Measurements from ENCODE around the gene HIPK3.
"Not testable (repeated sequence)": the region's sequence is repeated elsewhere in the genome, so short reads cannot be mapped to it uniquely, and the experiment has no call there.

The HIPK3 gene

DNA sequence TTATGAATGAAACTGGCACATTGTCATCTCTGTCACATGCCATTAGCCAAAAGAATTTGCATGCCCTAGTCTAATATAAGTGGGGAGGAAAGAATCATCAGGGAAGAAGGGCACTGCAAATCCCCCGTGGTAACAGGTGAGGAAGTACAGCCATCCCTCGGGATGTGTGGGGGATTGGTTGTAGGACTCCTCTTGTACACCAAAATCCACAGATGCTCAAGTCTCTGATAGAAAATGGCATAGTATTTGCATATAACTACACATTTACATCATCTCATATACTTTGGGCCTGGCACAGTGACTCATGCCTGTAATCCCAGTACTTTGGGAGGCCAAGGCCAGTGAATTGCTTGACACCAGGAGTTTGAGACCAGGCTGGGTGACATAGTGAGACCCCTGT is 109.7 kb downstream of the HIPK3 start:
- no peak for DNase-seq

DNA sequence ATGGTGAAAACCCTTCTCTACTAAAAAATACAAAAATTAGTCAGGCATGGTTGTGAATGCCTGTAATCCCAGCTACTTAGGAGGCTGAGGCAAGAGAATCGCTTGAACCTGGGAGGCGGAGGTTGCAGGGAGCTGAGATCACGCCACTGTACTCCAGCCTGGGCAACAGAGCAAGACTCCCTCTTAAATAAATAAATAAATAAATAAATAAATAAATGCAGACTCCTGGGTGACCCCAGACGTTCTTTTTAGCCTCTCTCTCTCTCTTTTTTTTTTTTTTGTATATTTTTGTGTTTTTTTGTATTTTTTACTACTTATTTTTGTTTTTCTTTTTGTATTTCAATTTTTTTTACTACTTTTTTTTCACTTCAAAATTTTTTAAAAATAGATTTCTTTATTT is 111.3 kb downstream of the HIPK3 start:
- not testable (repeated sequence) for DNase-seq

DNA sequence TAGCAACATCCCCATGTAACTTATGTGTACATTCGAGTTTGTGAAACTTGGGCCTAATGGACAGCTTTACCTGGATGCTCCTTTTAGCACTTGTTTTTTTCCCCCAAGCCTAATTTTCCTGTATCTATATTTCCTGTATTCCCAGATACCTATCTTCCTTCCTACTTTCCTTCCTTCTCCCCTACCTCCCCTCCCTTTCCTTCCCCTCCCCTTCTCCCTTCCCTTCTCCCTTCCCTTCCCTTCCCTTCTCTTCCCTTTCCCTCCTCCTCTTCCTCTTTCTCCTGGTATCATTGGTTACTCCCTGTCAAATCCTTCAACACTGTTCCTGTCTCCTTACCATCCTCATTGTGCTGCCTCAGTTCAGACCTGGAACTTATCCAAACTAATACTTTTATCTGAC is 111.8 kb downstream of the HIPK3 start:
- DNase-seq: no peak

DNA sequence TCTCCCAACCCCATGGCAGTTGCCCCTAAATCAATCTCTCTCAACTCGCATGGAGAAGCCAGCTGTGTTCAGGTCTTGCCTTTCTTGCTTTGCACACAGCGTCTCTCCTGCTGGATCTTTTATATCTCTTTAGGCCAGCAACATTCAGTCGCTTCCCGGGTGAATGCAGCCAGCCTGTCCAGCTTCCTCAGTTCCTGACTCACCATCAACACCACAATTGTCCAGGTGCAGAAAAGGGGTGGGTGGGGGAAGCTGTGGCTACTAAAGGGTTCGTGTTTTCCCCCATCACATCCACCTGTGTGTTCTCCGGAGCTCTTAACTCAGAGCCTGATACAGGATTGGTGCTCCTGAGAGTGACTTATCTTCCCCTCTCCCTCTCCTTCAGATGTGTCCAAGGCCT is 116.5 kb downstream of the HIPK3 start:
- no peak for DNase-seq

DNA sequence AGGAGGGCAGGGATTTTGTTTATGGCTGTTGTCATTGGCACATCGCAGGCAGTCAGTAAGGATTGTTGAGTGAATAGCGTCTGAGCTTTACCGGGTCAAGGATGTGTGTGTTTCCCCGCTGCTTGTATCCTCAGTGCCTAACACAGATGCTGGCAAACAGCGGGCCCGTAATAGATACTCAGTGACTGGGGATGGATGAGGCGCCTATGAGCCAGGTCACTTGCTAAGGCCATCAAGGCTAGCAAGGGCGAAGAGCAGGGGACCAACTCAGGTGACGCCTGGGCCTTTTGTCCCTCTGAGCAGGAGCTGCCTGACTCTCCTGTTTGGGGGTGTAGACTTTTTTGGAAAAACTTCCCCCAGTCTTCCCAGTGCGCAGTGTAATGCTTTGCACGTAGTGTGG is 118.1 kb downstream of the HIPK3 start:
- no peak for DNase-seq

DNA sequence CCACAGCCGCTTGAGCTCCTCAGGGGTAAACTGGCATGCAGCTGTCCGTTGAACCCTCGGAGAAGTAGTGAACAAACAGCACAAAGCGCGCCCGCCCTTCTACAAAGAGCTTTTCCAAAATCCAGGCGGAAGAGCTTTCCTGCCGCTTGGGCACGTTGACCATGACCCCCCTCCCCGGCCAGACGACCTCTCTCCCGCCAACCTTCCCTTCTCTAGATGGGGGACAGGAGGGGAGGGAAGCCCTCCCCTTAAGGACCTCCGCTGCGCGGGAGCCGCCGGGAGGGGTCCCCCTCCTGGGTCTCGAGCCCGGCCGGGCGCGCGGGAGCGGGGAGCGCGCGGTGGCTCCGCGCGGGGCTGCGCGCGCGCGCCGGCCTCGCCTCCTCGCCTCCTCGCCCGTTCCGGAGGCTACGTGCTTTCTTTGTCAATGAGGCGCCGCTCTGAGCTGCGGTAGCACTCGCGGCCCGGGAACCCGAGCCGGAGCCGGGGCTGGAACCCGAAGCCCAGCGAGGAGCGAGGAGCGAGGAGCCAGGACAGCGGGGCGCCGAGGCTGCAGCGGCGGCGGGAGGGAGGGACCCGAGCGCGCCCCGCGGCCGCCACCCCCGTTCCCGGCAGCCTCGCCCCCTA is 118.6 kb downstream of the HIPK3 start, which contains the start of gene KIAA1549L:
KIAA1549L (plus strand) TSS at position 421 of the 624 bp plus-strand sequence.
- DNase-seq: no peak

DNA sequence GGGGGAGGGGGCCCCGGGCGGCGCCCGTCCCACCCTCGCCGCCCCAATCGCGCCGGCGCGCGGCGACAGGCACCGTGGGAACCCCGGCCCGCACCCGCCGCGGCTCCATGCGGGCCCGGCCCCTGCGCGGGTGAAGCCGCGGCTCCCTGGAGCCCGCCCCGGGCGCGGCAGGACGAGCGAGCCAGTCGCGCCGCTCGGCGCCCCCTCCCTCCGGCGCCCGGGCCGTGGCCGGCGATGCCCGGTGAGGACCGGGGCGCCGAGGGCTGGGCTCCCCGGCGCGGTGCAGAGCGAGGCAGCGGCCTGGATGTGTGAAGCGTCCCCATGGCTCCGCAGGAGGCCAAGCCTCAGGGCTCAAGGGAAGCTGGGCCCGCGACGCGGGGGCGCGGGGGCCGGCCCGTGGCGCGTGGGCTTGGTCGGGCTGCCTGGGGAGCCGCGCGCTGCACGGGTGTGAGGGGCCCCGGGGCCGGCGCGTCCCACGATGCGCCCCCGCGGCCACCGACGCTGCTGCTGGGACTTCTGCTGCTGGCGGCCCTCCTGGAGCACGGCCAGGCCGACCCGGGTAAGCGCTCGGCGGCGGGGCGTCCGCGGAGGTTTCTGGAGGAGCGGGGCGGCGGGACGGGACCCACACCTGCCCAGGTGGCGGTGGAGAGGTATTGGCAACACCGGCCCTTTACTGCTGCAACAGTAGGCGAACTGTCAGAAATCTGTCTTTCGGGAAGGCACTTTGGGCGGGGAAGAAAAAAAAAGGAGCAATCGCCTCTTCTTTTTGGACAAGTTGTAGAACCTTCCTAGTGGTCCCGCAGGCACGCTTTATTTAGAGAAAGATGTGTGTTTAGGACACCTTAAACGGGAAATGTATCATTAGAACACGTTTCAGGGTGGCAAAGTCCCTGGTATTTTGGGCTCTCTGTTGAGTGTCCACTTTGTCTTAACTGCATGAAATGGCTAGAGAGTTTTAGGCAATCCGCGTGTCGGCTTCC is 119.4 kb downstream of the HIPK3 start:
- DNase-seq: no peak

DNA sequence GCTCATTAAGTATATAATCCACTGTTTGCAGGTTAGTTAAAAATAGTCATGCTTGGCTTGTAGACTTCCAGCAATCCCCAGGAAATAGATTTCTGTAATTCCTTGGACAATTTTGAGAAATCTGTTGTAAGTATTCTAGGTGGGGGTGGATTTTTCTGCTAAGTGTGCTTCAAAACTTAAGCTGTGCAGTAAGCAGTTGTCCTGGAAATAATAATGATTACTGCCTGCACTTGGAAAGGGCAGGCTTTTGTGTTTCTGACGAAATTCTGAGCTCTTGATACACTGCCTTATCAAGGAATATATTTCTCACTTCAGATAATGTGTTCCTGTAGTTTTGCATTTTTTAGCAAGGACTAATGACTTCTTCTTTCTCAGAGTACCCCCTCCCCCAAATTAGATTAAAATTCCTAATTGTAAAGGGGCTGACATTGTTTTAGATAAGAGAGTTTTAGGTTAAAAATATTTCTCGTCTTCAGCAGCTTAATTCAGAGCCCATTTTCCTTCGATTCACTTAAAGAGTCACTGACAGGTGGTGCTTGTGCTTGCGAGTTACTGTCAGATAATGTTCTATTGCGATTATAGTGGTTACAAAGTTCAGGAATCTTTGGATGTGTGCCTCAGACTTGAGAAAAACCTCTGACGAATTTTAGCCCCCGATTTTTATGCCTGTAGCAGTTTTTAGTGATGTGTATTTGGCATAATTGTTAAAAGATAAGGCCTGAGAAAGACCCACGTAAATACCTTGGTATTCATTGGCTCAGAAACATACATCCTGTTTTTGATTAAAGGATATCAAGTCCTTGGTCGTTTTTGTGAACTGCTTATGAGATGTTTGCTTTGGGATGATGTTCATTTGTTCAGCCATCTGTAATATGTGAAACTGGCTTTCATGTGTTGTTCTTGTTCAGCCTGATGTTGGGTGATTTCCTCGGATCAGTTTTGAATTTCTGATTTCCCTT is 120.5 kb downstream of the HIPK3 start:
- DNase-seq: no peak

DNA sequence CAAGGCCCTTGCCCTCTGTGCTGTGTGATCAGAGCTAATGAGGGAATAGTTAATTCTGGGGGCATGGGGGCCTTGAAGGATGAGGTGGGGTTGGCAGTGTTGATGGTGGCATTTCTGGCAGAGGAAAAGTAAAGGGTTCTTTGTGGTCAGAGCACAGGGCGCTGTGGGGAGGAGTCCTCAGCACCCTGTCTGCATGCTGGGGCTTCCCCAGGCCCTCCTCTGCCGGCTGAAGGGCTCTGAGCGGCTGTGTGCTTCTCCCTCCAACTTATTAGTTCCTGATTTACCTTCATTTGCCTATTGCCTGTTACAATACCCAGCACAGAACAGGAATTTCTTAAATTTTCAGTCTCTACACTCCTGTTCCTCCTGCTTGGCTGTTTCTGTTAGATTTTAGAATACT is 122.8 kb downstream of the HIPK3 start:
- DNase-seq: no peak

DNA sequence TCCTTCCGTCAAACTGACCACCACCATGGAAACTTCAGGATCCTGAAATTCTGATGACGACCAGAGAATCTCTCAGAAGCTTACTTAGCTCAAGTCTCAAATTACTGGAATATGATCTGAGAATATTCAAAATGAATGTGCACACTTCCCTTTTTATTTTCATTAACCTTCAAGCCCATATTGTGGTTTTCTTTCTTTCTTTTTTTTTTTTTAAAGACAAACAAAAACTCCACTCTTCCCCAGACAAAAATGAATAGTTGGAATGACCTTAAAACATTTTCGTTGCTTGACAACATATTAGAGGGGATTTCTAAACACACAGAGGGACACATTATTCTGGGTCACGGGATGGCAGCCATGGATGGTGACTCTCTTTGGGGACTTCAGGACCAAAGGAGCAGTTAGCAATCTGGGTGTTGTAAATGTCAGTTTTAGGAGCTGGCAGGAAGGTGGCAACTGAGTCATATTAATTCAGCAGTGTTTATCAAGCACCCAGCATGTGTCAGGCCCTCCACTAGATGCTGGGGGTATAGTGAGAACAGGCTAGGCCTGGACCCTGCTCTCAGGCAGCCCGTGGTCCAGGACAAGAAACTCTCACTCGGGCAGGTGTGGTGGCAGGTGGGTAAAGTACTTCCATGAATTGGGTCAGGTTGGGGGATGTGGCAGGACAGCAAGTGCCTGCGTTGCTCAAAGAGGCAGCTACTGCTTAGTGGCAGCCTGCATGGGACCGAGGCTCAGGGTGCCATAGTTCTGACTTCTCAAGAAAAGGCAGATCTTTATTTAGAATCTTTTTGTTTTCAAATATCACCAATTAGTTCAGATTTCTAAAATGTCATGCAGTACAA is 126.1 kb downstream of the HIPK3 start:
- DNase-seq: no peak

DNA sequence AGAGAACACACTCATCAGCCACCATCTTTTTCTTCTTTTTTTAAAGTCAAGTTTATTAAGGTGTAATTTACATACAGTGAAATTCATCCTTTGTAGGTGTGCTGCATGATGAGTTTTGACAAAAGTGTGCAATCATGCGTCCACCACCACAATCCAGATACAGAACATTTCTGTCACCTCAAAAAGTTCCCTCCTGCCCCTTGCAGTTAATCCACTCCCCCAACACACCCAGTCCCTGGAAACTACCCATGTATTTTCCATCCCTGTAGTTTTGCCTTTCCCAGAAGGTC is 126.7 kb downstream of the HIPK3 start:
- no peak for DNase-seq

DNA sequence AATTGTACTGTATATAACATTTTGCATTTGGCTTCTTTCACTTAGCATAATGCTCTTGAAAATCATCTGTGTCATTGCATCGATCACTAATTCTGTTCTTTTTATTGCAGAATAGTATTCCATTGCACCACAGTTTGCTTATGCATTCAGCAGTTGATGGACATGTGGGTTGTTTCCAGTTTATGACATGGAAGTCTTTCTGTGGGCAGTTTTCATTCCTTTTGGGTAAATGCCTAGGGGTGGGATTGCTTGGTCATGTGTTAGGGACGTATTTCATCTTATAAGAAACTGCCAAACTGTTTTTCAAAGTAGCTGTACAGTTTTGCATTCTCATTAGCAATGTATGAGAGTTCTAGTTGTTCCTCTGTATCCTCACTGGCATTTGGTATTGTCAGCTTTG is 127.0 kb downstream of the HIPK3 start:
- DNase-seq: no peak

DNA sequence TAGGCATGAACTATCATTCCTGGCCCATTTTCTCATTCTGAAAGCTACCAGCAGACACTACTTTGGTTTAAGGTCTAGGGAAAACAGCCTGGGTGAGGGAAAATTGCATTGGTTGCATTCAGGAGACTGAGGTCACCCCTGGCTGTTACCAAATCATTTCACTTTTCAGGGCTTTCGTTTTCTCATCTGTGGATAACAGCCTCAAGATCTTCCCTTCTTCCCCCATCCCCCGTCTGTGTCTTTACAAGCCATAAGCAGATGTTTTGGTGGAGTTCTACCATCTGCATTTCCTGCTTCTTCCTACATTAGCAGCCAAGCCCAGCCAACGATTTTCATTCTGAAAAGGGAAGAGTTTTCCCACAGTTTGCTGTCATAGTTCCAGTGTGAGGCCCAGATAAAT is 130.4 kb downstream of the HIPK3 start:
- DNase-seq: no peak

DNA sequence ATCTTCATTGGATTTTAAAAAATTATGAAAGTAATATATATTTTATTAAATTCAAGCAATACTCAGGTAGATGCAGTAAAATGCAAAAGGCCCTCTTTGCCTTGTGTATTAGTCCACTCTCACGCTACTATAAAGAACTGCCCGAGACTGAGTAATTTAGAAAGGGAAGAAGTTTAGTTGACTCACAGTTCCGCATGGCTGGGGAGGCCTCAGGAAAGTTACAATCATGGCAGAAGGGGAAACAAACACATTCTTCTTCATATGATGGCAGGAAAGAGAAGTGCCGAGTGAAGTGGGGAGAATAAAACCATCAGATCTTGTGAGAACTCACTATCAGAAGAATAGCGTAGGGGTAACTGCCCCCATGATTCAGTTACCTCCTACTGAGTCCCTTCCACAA is 130.8 kb downstream of the HIPK3 start:
- no peak for DNase-seq

DNA sequence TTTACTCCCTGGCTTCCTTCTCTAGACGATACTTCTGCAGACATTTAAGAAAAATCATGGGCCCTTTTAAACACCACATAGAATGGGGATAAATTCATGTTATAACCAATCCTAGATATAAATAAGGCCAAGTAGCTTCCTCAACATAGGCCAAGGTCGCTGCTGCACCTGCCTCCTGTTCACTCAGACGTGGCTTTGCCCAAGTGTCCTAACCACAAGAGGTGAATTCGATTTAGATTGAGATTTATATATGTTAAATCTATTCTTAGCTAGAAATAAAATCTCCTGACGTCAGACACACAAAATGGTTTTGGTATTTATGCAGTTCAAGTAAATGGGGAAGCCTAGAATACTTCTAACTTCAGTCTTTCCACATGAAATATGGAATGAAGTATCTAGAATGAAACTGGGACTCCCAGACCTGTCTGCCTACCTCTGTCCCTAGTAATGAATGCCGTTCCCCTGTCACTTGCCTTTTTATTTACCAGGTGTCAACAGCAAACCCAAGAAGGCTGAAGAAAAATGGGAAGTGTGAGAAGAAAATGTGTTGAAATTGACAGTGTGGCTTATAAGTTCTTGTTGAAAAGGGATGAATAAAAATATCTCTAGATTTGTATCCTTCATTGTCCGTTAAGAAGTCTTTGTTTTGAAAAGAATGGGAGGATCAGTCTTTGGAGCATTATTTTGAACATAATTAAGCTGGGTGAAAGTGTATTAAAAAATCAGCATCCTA is 131.8 kb downstream of the HIPK3 start:
- DNase-seq: no peak

DNA sequence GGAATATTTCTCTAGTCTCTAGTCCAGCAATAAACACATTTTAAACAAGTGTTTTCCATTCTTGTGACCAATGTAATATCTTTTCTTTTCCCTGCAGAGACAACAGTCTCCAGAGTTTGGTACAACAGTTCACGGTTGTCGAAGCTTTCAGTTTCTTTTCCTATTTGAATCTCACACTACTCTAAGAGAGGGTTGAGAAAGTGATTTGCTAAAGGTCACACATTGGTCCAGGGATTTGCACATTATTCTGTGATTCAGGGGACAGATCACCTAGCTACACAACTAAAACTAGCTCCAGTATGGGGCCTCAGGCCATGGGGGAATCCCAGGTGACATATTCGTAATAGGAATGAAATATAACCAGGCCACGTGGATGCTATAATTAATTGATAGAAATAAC is 132.5 kb downstream of the HIPK3 start:
- no peak for DNase-seq

DNA sequence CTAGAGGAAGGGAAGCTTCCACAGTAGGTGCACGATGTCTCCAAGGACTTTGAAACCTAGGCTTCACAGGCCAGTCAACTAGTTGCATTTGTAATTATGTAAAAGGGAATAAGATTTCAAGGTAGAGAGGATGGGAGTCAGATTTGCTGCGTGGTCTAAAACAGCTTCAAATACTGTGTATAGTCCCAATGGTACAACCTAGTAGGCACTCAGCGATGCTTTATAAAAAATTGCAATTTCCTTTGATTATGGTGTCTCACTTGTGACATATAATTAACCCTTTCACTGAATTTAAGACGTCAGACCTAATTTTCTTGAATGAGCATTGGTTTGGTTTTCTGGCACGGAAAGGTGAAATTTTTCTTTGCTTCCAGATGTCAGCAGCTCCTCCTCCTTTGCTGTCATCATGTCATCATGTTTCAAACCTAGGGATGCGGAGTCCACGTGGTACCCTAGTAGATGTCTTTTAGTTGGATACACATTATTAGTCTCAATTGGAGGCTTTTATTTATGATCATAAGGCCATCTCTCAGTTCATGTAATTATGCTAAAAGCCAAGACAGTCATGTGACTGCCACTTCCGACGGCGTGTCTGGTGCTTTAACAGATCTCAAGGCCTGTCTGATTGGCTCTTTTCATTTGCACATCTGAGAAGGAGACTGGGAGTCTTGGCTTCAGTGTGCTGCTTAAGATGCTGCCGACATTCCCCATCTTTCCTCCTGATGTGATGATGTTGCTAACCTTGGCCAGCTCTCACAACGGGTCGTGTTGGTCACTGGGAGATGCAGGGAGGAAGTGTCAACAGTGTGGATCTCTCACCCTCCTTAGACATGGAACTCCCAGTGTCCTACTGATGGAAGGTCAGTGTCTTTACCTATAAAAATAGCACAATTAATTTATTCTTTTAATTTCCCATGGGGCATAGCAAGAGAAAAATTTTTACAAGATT is 134.0 kb downstream of the HIPK3 start:
- DNase-seq: no peak

DNA sequence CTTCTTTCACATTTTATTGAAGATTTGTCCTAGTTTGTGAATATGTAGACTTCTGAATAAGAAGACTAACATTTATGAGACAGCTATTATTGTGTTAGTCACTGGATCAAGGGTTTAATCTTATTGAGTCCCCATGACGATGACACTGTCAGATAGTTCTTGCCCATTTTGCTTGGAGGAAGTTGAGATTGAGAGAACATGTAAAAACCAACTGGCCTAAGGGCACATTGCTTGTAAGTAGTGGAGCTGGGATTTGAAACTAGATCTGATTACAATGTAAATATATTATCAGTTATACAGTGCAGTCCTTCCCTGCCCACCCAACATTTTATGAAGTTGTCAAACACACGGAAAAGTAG is 134.7 kb downstream of the HIPK3 start:
- DNase-seq: no peak

DNA sequence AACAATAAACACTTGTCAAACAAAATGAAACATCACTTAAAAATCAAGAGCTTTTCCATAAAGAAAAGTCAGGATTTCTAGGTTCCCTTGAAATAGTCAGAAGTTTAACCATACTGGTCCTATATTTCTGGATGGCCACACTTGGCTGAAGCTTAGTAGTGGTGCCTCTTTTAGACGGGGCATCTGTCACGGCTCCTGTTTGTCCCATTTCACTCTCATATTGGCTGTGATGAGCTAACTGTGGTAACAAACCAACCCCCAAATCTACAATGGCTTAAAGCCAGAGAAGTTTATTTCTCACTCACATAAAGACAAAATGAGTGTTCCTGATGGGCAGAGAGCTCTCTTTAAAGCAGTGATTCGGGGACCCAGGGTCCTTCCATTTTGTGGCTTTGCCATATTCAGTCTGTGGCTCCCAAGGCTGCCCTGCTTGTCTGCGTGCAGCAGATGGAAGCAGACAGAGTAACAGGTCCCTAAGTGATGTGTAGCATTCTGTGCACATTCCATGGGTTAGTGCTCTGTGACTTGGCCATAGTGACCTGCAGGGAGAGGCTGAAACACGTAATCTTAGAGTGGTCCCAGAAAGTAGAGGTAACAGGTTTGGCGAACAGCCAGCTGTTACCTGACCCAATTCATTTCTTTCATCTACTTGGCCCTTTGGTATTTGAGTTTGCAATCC is 137.4 kb downstream of the HIPK3 start:
- DNase-seq: no peak

DNA sequence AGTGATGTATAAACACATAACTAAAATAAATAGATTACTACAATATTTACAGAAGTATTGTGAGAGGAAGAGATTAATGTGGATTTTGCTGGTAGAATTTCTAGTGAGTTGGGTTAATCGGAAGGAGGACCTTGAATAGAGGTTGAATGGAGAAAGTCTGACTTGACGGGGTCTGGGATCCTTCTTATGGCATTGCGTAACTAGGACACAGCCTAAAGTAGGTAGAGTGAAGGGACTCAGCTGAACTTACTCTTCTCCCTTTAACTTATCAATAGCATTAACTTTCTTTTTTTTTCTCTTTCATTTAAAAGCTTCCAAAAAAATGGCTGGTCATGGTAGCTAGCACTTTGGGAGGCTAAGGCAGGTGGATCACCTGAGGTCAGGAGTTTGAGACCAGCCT is 139.2 kb downstream of the HIPK3 start:
- no peak for DNase-seq
